NCI-H2107 treated with DMSO at 0.1 percent for 48 hours (cell line): ENCODE data around the gene FXYD5.
"Not testable (repeated sequence)": the region's sequence is repeated elsewhere in the genome, so short reads cannot be mapped to it uniquely, and the experiment has no call there.

Source experiments
- DNase-seq: peaks from one replicate; lab custom pipeline; 2025; ENCODE audit not compliant: unreplicated experiment; lab: John Stamatoyannopoulos, UW

Gene FXYD5

DNA sequence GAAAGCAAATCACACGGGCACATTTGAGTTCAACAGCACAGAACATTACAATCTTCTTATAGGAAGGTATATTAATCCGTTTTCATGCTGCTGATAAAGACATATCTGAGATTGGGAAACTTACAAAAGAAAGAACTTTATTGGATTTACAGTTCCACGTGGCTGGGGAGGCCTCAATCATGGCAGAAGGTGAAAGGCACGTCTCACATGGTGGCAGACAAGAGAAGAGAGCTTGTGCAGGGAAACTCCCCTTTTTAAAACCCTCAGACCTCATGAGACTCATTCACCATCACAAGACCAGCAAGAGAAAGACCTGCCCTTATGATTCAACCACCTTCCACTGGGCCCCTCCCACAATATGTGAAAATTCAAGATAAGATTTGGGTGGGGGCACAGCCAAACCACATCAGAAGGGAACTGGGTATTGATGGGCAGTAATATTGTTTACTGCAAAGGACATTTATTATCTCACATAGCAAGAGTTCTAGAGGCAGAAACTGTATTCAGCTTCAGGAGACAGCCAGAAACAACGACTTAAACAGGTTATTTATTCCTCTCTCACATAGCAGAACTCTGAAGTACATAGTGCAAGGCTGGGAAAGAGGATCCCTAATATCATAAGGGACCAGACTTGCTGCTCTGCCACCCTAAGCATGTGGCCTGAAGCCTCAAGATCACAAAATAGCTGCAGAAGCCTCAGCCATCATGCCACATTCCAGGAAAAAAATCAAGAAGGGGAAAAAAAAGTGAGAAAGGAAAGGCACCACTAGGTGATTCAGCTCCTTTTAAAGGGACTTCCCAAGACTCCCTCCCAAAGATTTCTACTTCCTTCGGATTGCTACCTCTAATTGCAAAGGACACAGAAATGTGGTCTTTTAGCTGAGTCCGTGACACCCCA lies 23.1 kb downstream of the FXYD5 start:
- DNase-seq = no peak

DNA sequence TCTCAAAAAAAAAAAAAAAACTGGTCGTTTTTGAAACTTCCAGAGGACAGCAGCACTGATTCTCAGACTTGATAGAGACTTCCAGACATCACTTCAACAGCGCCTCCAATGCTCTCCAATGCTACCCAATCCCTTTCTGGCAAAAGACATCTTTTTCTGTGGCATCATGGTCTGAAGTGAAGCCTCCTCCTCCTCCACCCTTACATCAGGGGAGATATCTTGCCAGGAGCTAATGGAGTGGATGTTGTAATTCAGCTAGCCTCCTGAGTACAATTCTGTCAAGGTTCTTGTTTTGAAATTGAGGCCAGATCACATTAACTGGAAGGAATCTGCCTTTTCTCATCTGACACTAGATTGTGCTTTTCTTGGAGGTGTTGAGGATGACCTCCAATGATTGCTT lies 24.2 kb downstream of the FXYD5 start:
- DNase-seq = no peak

DNA sequence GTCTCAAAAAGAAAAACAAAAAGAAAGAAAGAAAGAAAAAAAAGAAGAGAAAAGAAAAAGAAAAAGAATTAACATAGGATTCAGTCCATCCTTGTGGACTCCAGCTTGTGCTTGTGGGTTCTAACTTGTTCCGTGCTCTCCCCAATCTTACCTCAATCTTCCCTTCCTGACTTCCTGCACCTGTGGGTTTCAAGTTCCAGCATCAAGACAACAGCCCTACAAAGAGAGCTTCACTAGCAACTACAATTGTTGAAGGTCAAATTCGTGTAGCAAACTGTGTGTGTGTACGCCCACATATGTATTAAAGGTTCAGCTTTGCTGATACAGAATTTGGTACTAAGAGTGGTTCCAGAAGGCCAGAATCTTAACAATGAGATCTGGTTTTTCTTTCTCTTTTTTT lies 25.3 kb downstream of the FXYD5 start:
- DNase-seq = no peak

DNA sequence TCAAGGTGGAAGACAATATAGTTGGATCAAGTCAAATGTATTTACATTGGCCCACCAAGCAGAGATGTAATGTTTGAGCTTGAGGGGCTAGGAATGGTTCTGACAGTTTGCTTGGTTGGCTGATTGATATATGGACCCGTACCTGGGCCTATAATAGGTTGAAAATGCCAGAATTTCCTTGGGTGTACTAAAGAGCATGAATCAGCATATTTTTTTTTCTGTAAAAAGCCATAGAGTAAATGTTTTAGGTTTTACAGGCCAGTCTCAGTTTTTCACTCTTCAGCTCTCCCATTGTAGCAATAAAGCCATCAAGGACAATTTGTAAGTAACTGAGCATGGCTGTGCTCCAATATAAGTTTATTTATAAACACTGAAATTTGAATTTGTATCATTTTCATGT lies 26.9 kb downstream of the FXYD5 start:
- DNase-seq = no peak

DNA sequence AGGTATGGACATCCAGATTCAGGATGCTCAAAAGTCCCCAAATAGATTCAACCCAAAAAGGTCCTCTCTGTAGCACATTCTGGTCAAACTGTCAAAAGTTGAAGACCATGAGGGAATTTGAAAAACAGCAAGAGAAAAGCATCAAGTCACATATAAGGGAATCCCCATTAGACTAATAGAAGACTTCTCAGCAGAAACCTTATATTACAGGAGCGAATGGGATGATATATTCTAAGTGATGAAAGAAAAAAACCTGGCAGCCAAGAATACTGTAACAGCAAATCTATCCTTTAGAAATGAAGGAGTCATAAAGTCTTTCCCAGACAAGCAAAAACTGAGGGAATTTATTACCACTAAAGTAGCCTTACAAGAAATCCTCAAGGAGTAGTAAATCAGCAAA lies 29.7 kb downstream of the FXYD5 start:
- no peak for DNase-seq

DNA sequence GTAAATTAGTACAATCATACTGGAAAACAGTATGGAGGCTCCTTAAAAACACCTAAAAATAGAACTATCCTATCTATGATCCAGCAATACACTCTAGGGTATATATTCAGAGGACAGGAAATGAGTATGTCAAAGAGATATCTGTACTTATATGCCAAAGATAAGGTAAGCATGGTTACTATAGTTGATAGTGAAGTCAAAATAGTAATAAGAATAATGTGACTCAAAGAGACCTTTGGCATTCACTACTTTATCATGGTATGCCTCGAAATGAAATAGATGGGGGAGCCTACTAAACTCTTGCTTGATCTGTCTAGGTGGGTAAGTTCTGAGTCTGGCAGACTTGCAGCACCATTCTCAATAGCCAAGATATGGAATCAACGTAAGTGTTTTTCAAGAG lies 30.3 kb downstream of the FXYD5 start:
- DNase-seq = no peak

DNA sequence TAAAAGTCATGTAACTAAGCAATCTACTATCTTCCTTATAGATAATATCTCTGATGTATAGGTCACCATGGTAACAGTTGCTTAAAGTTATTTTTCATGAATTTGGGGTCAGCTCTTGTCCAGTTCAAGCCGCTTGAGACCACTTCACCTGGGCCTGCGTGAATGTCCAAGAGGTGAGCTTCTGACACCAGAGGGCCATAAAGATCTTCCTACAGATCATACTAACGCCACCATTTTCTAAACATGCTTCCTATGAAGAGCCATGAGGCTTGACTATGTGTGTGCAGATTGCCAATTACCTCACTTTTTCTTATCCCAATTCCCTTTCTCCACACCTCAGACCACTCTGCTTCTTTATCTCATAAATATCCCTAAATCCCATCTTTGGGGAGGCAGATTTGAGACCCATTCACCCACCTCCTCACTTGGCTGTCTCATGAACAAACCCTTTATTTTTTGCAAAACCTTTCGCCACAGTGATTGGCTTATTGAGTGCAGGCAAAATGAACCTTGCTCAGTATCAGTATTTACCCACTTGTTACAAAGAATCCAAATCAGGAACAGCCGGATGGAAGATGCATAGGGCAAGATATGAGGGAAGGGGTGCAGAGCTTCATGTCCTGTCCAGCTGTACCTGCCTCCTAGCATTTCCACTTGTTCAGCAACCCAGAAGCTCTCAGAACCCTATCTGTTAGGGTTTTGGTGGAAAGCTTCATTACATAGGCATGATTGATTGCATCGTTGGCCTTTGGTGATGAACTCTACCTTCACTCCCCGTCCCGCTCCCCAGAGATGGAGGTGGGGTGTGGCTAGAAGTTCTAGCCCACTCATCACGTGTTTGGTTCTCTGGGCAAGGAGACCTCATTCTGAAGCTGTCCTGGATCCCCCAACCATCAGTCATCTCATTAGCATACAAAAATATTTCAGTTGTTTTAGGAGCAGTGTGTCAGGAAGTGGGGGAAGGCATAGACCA lies 39.8 kb downstream of the FXYD5 start:
- no peak for DNase-seq

DNA sequence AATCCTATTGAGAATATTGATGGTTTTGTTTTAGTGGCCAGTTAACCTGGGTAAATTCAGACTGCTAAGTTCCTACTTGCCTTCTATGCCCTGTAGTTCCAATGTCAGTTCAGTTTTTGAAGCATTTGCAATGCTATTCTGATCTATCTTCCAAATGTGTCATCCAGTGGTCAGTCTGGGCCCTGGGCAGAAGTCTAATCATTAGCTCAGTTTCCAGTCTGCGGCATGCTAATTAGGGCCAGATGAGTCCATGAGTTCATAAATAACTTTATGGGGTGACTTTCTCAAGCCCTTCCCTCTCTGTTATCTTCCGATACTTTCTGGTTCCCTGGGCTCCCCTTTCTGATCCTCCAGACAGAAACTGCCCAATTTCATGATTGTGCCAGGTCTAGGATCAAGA lies 41.3 kb downstream of the FXYD5 start:
- no peak for DNase-seq

DNA sequence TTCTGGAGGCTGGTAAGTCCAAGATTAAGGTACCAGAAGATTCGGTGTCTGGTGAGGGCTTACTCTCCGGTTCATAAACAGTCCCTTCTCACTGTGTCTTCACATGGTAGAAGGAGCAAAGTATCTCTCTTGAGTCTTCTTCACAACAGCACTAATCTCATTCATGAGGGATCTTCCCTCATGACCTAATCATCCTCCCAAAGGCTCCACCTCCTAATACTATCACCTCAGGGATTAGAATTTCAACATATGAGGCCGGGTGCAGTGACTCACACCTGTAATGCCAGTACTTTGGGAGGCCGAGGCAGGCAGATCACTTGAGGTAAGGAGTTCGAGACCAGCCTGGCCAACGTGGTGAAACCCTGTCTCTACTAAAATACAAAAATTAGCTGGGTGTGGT lies 42.3 kb downstream of the FXYD5 start:
- DNase-seq = not testable (repeated sequence)

DNA sequence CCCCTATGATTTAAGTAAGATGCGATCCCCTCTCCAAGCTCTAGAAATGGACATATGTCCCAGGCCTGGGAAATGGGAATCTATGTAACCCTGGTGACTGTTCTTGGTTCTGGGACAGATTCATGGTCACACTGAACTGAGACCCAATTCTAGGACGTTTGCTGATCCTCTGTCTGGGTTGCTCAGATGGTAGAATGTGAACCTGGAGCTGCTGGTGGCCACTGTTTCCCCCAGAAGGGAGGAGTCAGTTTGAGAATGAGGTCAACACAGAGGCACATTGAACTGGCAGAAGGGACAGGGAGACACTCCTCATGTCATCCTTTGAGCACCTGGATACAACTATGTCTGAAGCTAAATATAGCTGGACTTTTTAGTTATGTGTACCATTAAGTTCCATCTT lies 44.9 kb downstream of the FXYD5 start:
- DNase-seq = no peak

DNA sequence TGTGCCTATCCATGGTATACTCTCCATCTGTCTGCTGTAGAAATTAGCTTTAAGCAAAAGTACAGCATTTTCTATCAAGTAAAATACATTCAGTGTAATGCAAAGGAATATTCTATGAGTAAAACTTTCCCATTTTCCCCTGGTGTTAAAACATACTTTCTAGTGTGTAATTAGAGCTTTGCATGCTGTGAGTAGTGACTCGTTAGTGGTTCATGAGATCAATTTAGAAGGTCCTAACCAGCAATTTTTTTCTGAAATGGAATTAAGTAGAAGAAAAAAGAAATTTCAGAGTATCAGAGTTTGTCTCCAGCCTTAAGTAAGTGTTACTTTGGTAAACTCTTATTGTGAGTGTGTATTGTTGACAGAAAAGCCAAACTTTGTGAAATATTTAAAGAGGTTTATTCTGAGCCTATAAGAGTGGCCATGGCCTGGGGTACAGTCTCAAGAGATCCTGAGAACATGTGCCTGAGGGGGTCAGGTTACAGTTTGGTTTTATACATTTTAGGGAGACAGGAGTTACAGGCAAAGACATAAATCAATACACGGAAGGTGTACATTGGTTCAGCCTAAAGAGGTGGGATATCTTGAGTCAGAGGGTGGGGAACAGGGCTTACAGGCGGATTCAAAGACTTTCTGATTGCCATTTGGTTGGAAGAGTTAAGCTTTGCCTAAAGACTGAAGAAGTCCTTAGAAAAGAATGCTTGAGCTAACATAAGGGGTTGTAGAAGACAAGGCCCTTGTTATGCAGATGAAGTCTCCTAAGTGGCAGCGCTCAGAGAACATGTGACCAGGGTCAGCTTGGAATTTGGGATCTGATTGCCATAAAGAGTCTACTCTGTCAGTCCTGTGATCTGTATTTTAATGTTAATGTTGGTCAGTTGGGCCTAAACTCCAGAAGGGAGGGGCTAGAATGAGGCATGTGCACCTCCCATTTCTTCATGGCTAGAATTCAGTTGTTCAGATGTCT lies 48.5 kb downstream of the FXYD5 start:
- DNase-seq = no peak

DNA sequence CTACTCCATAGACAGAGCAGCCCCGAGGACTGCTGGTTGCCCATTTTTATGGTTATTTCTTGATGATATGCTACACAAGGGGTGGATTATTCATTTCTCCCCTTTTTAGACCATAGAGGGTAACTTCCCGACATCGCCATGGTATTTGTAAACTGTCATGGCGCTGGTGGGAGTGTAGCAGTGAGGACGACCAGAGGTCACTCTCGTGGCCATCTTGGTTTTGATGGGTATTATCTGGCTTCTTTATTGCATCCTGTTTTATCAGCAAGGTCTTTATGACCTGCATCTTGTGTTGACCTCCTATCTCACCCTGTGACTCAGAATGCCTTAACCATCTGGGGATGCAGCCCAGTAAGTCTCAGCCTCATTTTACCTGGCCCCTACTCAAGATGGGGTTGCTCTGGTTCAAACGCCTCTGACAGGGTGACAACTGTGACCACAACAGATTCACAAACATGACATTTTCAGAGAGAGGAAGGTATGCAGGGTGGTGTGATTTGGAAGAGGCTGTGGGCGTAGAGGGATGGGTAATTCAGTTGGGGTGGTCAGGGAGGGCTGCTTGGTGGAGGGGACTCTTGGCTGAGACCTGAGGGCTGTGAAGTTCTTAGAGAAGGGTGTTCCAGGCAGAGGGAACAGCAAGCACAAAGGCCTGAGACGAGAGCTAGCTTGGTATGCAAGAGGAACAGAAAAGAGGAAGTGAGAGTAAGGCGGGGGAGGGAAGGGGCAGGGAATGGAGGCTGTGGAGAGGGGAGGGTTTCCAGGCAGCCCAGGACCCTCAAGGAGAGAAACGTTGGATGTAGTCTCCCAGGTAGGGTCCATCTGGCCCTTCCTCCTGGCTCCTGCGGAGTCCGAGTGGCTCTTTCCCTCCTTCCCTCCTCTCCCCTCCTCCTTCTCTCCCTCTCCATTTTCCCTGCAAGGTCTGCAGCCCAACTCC lies 50.5 kb downstream of the FXYD5 start:
- DNase-seq = no peak

DNA sequence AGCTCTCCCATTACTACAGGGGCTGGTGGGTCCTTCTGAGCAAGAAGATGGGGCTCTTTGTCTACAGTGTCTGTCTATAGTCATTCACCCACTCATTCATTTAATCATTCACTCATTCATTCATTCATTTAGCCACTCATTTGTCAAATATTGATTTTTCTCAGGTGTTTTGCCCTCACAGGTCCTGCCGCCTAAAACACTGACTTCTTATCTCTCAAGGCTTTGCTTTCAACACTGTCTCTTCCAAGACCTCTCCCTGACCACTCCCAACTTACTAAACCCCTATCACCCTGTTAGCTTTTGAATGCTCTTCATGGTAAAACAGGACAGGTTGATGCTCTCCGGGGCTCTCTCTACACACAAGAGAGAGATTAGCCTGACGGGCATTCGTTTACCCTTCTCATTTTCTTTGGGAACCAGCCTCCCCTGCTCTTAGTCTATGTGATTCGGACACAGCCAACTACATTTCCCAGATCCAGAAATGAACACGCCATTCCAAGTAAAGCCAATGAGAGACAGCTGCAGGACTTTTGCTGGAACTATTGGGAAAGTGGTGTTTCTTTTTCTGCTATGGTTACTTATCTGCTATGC lies 51.3 kb downstream of the FXYD5 start:
- DNase-seq = no peak

DNA sequence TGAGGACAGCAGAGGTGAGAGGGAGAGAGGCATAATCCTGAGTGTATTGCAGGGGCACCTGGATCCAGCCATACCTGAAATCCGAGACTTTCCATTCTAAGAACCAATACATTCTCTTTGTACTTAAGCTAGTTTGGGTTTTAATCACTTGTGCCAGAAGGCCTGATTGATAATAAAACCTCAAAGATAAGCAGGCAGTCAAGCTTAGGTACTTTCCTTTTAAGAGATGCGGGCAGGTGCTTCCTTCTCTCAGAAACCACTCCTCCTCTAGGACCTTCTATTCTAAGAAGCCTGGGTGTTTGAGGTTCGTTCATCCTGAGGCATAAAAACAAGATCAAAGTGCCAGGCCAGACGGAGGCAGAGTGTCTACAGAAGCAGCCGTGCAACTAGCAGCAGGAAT lies 51.8 kb downstream of the FXYD5 start:
- no peak for DNase-seq

DNA sequence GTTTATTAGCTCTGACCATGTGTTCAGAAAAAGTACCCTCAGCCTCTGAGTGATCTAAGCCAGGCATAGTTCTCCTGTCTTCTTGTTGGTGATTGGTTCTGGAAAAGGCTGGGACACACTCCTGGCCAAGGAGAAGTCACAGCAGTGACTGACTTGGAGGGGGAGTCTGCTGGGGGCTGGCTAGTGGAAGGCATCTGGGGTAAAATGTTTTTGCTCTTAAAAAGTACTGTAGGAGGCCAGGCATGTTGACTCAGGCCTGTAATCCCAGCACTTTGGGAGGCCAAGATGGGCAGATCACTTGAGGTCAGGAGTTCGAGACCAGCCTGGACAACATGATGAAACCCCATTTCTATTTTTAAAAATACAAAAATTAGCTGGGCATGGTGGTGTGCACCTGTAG lies 52.3 kb downstream of the FXYD5 start:
- no peak for DNase-seq

DNA sequence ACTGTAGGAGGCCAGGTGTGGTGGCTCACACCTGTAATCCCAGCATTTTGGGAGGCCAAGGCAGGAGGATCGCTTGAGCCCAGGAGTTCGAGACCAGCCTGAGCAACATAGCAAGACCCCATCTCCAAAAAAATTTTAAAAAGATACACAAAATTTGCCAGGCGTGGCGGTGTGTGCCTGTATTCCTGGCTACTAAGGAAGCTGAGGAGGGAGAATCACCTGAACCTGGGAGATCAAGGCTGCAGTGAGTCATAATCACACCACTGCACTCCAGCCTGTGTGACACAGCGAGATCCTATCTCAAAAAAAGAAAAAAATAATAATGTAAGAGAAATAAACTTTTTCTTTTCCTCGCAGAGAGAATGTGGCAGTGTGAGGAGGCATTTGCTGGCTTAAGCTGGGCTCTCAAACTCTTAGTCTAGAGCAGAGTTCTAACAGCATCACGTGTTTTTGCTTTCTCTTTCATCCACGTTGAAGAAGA lies 52.9 kb downstream of the FXYD5 start:
- no peak for DNase-seq

DNA sequence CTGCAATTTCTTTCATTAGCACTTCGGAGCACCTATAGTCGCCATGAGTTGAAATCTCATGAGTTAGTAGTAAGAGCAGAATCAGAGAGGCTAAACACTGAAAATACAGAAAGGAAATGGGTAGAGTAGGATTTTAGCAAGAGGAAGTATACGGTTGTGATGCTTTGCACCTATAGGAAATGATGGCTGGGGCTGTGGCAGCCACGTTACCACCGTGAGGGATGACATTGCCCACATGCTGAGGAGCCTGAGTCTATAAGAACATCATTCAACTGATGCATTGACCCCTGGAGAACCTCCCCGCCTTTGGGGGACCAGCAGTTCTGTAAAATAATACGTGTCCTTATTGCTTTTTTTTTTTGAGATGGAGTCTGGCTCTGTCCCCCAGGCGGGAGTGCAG lies 53.6 kb downstream of the FXYD5 start:
- no peak for DNase-seq

DNA sequence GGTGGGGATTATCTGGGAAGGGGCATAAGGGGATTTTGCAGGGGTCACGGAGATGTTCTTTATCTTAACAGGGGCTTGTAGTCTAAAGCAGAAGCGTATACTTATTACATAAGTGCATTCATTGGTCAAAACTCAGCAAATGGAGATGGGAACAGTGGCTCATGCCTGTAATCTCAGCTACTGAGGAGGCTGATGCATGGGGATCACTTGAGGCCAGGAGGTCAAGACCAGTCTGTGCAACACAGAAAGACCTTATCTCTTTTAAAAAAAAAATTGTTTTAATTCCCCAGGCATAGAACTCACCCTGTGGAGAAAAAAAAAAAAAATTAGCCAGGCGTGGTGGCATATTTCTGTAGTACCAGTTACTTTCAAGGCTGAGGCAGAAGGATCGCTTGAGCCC lies 55.1 kb downstream of the FXYD5 start:
- no peak for DNase-seq

DNA sequence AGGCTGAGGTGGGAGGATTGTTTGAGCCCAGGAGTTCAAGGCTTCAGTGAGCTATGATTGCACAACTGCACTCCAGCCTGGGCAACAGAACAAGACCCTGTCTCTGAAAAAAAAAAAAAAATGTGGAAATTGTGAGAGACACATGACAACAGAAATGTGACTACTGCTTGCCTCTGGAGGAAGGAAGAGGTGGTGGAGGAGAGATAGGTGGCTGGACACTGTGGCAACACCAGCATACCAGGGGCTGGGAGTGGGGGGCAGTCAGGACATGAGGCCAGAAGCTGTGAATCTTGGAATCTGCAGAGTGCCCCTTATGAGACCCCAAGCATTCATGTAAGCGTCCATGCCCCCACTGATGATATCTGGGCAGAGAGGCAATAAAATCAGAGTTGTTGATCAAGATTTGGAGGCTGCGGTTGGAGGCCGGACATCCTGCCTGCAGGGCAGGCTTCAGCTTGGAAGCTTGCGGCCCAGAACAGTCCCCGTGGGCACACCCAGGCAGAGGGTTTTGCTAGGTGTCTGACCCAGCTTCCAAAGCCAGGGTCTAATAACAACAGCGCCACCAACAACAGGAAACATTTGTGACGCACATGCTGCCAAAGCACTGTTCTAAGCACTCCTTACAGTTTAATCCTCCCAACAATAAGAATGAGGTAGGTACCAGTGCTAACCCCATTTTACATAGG lies 57.2 kb downstream of the FXYD5 start:
- no peak for DNase-seq
